22Rv1 (cell line): ENCODE results near the gene TNFRSF1B.

ENCODE experiments used
- ZFX ChIP-seq: fragments of 450-650 bp; IDR thresholded peaks from 2 replicates; pipeline ENCODE4 v1.6.1; 2017; ENCODE audit warnings: antibody characterized with exemption, borderline replicate concordance
- TF ChIP-seq, protein P1 (sequence below): fragments of 450-650 bp; IDR thresholded peaks from 2 replicates; pipeline ENCODE4 v1.5.1; 2017; ENCODE audit warnings: mild to moderate bottlenecking

DNA sequence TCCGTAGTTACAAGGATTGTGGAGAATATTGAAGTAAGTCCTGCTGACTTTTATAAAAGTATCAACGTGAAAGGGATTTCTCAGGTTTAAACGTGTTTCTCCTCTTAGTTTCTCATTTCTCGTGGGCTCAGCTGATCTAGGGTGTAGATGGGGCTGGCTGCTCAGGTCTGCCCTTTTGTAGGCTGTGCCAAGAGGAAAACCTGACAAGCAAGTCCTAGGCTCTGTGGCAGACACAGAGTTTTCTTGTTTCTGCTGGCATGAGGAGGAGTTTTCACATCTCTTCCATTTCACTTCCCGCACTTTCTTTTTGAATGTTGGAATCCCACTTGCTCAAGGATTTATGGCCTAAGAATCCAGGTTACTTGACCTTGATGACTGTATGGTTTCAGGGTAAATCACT, 77.8 kb downstream of the TNFRSF1B start:
- TF ChIP-seq, protein P1, sequence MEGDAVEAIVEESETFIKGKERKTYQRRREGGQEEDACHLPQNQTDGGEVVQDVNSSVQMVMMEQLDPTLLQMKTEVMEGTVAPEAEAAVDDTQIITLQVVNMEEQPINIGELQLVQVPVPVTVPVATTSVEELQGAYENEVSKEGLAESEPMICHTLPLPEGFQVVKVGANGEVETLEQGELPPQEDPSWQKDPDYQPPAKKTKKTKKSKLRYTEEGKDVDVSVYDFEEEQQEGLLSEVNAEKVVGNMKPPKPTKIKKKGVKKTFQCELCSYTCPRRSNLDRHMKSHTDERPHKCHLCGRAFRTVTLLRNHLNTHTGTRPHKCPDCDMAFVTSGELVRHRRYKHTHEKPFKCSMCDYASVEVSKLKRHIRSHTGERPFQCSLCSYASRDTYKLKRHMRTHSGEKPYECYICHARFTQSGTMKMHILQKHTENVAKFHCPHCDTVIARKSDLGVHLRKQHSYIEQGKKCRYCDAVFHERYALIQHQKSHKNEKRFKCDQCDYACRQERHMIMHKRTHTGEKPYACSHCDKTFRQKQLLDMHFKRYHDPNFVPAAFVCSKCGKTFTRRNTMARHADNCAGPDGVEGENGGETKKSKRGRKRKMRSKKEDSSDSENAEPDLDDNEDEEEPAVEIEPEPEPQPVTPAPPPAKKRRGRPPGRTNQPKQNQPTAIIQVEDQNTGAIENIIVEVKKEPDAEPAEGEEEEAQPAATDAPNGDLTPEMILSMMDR, result no peak
- no peak for TF ChIP-seq ZFX
